ENCODE data around the gene TMEM125.

TMEM125 gene

DNA sequence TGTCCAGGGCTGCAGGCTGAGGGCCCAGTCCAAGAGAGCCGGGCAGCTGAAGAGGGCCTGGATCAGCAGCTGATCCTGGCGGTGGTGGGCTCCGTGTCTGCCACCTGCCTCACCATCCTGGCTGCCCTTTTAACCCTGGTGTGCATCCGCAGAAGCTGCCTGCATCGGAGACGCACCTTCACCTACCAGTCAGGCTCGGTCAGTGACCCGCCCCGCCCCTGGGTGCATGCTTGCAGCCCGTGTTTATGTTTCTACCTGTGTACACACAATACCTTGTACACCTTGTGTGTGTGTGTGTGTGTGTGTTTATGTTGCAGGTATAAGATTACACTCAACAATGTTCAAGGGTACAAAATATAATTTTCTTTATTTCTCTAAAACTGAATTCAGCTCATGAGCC lies 44.0 kb downstream of the TMEM125 start:
- DNase-seq: no peak

DNA sequence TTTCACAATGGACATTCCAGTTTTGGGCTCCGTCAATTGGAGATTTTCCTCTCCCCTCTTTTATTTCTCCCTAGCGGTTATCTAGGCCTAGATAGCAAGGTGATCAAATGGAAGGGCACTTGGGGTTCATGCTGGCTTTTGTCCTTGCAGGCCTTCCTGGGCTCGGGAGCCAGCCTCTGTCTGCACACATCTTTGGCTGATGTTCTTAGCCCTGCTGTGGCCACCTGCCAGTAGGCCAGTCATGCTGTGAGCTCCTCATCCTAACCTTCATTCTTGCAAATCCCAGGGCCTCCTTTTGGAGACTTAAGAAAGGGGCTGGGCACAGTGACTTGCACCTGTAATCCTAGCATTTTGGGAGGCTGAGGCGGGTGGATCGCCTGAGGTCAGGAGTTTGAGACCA lies 44.5 kb downstream of the TMEM125 start:
- no peak for DNase-seq

DNA sequence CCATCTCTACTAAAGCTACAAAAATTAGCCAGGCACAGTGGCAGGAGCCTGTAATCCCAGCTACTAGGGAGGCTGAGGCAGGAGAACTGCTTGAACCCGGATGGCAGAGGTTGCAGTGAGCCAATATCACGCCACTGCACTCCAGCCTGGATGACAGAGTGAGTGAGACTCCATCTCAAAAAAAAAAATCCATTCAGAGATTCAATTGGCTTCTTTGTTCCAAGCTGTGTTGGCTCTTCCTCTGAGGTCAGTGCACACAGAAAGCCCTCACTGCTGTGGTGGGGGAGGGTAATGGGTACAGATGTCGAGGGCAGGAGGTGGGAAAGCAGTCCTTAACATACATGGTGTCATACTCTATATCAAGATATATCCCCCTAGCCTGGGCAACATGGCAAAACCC lies 45.7 kb downstream of the TMEM125 start:
- no peak for DNase-seq

DNA sequence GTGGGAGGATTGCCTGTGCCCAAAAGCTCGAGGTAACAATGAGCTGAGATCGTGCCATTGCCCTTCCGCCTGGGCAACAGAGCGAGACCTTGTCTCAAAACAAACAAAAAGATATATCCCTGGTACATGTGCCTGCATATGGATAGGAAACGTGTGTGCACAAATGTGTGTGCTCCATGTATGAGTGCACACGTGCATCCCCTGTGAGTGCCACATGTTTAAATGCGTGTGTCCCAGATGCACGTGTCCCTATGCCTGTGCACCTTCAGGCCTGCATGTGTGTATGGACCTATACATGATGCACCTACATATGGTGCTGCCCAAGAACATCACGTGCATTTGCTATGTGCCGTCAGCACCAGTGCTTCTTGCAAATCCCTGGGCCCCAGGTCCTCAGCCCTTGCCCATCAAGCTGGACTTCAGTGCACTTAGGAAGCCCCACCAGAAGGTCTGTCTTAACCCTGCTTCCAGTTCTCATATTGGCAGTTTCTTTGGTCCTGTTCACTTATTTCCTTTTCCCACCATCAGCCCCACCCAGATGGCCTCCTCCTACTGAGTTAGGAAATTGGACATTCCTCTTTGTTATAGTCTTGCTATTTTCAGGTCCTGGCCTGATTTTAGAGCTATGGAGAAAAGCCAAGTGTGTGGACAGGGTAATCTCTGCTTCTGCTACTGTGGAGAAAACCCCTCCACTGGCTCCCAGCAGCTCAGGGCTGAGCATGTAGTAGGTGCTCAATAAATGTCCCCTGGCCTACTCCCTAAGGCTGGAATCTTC lies 46.4 kb downstream of the TMEM125 start:
- no peak for DNase-seq

DNA sequence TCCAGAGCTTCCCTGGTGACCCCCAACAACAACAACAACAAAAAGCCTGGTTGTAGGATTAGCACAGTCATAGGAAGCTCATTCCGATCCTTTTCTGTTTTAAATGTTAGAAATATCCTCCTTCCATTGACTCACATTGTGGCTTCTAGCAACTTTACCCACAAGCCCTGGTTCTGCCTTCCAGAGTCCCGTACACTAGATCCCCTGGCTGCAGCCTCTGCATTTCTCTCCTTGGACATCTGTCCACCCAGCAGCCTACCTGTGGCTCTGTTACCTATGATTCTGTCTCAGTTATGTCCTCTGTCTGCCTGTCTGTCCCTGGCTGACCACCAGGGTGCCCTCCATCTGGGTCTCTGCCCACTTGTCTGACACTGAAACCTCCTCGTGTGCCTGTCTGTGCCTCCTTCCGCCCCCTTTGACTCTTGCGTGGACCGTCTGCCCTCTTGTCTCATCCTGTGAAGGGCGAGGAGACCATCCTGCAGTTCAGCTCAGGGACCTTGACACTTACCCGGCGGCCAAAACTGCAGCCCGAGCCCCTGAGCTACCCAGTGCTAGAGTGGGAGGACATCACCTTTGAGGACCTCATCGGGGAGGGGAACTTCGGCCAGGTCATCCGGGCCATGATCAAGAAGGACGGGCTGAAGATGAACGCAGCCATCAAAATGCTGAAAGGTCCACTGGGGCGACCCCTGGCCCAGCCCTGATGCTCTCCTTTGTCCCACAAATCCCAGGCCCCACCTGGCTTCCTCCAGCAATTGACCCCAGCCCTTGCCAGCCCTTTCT lies 47.1 kb downstream of the TMEM125 start:
- no peak for DNase-seq

DNA sequence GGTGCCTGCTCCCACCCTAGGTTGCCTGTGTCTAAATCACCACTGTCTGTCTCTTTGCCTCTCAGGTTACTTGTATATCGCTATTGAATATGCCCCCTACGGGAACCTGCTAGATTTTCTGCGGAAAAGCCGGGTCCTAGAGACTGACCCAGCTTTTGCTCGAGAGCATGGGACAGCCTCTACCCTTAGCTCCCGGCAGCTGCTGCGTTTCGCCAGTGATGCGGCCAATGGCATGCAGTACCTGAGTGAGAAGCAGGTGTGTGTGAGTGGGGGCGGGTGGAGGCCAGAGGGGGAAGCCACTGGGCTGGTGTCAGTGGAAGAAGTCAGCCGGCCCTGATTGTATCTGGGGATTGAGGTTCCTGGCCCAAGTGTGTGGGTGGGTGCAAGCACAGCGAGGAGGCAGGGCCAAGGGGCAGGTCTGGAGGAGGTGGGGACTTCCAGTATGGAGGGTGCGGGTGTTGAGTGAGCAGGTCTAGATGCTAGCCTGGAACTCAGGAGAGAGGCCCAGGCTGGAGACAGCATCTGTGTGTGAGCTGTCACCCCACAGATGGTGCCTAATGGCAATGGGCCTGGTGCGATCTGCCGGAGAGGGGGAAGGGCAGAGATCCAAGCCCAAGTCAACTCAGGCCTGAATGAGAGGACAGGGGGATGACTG lies 48.2 kb downstream of the TMEM125 start:
- DNase-seq: no peak

DNA sequence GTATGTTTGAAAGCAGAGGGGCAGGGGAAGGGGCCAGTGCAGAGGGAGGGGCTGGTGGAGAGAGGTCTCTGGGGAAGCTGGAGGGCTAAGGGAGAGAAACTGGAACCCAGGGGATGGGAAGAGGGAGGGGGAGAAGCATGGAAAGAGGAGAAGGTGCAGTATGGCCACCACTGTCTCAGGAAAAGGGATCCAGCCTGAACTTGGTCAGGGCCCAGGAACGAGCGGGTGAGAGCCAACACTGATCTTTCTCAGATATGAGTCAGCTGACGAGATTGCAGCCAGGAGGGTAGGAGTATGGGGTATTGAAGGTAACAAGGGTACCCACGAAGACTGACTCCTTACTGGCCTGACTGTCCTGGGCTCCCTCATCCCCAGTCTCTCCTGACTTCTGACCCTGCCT lies 49.0 kb downstream of the TMEM125 start:
- no peak for DNase-seq

DNA sequence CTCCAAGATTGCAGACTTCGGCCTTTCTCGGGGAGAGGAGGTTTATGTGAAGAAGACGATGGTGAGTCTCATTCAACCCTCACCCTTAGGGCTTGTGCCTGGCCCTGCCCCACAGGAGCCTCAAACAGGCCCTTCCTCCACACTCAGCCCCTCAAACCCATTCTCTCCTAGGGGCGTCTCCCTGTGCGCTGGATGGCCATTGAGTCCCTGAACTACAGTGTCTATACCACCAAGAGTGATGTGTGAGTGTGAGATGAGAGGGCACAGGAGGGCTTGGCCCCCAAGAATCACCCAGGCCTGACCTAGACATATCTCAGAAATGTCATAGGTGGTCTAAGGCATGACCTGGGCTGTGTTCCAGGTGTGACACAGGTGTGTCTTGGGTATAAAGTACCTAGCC lies 49.5 kb downstream of the TMEM125 start:
- DNase-seq: no peak

DNA sequence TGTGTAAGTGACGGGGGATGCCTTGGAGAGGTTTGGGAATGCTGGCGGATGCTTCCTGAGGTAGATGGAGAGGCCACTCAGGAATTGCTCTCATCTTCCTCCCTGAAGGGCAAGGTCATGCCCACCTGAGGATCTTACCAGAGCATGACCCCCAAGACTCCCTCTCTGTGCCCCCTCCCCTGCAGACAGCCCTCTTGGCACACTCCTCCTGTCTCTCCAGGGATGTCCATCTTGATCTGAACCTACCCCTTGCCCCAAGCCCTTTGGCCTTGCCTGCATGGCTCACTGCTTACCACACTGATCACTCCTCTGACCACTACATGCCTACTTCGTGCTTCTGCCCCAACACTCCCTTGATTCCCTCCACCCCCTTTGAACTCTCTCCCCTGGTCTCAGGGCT lies 50.0 kb downstream of the TMEM125 start:
- DNase-seq: no peak

DNA sequence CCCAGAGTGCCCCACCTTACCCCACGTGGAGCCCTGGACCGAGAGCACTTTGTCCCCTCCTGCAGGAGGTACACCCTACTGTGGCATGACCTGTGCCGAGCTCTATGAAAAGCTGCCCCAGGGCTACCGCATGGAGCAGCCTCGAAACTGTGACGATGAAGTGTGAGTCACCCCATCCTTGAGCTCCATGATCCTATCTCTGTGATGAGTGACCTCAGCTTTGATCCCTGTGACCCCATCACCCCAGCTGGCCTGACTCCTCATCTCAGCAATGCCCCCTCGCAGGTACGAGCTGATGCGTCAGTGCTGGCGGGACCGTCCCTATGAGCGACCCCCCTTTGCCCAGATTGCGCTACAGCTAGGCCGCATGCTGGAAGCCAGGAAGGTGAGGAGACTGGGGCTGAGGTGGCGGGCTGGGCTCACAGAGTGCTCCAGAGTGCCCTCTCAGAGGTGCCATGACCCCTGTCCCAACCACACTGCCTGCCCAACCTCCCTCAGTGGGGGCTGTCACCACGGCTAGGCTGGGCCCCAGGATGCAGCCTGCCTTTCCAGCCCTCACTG lies 51.6 kb downstream of the TMEM125 start:
- DNase-seq: no peak

DNA sequence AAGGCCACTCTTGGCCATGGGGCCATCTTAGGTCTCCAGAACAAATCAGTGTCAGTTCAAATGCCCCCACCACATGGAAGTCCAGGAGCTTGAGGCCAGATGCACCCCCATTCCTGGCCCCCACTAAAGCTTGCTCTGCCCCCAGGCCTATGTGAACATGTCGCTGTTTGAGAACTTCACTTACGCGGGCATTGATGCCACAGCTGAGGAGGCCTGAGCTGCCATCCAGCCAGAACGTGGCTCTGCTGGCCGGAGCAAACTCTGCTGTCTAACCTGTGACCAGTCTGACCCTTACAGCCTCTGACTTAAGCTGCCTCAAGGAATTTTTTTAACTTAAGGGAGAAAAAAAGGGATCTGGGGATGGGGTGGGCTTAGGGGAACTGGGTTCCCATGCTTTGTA lies 52.7 kb downstream of the TMEM125 start:
- DNase-seq: no peak

All from DMS79 (cell line).